ENCODE results near the gene TECPR1.

Gene TECPR1

DNA sequence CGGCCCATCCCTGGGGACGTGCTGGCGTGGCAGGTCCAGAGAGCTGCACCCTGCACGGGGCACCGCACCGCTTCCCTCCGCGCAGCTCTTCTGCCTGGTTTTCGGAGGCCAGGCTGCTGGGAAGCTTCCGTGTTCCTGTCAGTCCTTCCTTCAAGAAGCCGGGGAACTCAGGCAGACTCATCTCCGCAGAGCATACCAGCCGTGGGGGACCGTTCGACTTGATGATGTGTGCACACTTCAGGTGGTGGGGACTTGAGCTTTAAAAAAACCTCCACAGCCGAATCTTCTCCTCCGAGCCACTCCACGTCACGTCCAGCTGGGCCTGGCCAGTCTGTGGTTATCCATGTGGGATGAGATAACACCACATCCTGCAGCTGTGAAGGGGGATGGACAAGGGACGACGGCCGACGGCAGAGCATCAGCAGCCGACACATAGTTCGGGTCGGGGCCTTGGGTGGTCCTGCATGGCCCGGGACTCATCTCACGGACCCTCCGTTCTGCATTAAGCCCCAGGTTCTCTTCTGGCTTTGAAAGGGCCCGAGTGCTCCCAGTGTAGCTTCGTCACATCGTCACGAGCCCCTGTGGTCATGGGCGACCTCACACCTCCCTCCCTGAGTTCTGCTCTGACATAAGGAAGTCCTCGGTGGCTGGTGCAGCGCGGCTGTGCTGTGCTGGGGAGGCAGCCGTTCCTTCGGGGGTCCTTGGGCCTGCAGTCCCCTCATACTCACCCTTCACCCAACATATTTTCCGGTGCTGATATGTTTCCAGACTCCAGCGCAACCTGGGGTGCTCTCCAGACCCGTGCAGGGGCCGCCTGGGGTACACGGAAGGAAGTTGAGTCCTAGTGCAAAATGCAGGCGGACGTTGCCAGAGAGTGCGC is 45.3 kb downstream of the TECPR1 start:
- Histone ChIP-seq H3K27me3 (ENCODE audit: control insufficient read depth, insufficient read depth, low read length) (no peaks in the 10 kb centered on the region), H3K36me3 (ENCODE audit: control insufficient read depth, insufficient read depth, low read length) (peaks cover 14% of the 10 kb centered on the region), H3K9ac (ENCODE audit: low read length) (no peak overlapping the region), H3K4me3 (ENCODE audit: low read length) (no peak overlapping the region), H3K27ac (ENCODE audit: low read depth, low read length) (no peak overlapping the region), H3K4me1 (ENCODE audit: control insufficient read depth, insufficient read depth, low read length) (no peaks in the 10 kb centered on the region)

DNA sequence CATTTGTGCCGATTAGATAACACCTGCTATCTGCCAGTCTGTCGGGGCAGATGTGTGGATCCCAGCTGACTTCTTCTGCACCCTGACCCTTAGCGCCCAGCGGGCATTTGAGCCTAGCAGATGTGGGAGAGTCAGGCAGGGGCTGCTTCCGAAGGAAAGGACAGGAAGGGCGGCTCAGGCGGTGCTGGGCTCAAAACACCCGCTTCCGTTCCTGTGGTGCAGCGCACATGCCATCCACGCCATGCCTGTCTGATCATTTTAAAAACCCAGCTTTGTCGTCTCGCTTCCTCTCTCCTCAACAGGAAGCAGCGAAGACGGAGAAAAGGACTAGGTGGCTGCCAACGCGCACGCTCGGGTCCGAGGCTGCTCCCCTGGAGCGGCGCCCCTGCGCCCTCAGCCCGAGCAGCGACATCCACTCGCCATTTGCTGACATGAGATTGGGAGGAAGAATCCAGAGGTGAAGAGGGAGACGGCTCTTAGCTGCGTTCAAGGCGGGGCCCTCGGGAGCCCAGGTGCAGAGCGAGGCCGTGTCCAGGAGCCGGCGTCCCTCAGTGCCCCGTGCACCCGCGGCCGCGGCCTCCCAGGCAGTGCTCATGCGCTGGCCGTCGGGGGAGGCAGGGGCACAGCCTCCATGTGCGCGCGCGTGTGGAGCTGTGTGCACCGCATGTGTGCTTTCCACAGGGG is 46.7 kb downstream of the TECPR1 start:
- no peaks in the 10 kb centered on the region for H3K4me1 ChIP-seq (ENCODE audit: control insufficient read depth, insufficient read depth, low read length)
- H3K27ac ChIP-seq (ENCODE audit: low read depth, low read length) = no peak overlapping the region
- H3K4me3 ChIP-seq (ENCODE audit: low read length) = no peak overlapping the region
- H3K27me3 ChIP-seq (ENCODE audit: control insufficient read depth, insufficient read depth, low read length) = no peaks in the 10 kb centered on the region
- H3K9ac ChIP-seq (ENCODE audit: low read length) = no peak overlapping the region
- H3K36me3 ChIP-seq (ENCODE audit: control insufficient read depth, insufficient read depth, low read length) = peaks cover 14% of the 10 kb centered on the region

DNA sequence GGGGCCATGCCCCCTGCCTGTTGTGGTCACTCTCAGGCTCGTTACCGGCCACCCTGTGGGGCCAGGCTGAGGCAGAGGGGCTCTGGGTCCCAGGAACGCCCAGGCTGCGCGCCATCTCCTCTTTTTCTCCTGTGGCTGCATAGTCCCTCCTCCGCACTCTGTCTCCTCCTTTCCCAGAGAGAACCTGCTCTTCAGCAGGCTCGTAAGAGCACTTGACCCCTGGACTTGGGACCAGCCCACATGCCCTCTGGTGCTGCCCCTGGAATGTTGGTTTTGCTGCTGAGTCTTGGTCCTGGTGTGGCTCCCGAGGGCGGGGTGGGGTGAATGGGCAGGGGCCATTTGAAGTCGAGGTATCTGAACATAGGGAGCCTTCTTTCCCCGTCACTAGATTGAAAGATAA is 47.4 kb downstream of the TECPR1 start:
- H3K36me3 ChIP-seq (ENCODE audit: control insufficient read depth, insufficient read depth, low read length) = peaks cover 14% of the 10 kb centered on the region
- H3K27me3 ChIP-seq (ENCODE audit: control insufficient read depth, insufficient read depth, low read length) = no peaks in the 10 kb centered on the region
- H3K27ac ChIP-seq (ENCODE audit: low read depth, low read length) = no peak overlapping the region
- H3K4me3 ChIP-seq (ENCODE audit: low read length) = no peak overlapping the region
- no peaks in the 10 kb centered on the region for H3K4me1 ChIP-seq (ENCODE audit: control insufficient read depth, insufficient read depth, low read length)
- H3K9ac ChIP-seq (ENCODE audit: low read length) = no peak overlapping the region

DNA sequence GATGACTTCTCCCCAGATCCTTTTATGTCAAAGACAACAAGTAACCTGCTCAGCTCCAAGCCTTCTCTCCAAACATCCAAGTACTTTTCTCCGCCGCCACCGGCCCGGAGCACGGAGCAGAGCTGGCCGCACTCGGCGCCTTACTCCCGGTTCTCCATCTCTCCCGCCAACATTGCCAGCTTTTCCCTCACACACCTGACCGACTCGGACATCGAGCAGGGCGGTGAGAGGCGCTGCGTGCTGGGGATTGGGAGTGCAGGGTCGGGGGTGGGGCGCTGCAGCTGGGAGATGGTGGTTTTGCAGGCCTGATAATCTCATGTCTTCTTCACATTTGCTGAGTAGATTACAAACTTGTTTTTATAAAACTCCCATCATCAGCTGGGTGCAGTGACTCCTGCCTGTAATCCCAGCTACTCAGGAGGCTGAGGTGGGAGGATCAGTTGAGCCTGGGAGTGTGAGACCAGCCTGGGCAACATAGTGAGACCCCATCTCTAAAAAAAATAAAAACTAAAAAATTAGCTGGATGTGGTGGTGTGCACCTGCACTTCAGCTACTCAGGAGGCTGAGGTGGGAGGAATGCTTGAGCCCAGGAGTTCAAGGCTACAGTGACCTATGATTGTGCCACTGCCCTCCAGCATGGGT is 47.9 kb downstream of the TECPR1 start:
- Histone ChIP-seq H3K27ac (ENCODE audit: low read depth, low read length) (no peak overlapping the region), H3K36me3 (ENCODE audit: control insufficient read depth, insufficient read depth, low read length) (peaks cover 14% of the 10 kb centered on the region)

DNA sequence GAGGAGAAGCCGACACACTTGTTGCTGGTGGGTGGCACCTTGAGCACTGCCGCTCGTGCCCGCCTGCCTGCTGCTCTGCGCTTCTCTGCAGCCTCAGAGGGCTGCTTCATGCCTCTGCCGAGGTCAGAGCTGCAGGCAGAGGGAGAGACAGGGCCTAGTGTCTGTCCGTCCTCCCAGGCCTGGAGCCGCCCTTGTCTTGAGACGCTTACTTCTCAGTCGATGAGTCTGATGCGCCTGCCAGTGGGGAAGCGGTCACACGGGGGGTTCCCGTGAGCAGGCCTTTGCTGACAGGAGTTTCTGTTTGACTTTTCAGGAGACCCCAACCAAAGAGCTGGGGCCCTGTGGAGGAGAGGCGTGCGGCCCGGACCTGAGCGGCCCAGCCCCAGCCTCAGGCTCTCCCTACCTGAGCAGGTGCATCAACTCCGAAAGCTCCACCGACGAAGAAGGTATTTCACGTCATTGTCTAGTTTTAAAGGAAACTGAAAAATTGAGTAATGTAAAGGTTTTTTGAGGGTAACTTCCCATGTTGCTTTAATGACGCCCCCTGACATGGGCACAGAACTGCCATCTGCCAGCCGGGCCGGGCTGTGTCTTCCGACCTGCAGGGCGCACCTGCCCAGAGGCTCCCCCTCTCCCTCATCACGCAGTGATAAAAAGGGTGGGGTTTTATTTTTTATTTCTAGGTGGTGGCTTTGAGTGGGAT is 48.6 kb downstream of the TECPR1 start:
- Histone ChIP-seq H3K36me3 (ENCODE audit: control insufficient read depth, insufficient read depth, low read length) (peaks cover 14% of the 10 kb centered on the region), H3K9ac (ENCODE audit: low read length) (no peak overlapping the region), H3K27ac (ENCODE audit: low read depth, low read length) (no peak overlapping the region), H3K4me3 (ENCODE audit: low read length) (no peak overlapping the region), H3K4me1 (ENCODE audit: control insufficient read depth, insufficient read depth, low read length) (no peaks in the 10 kb centered on the region), H3K27me3 (ENCODE audit: control insufficient read depth, insufficient read depth, low read length) (no peaks in the 10 kb centered on the region)

More for the DNA sequence above, 47.9 kb downstream of the TECPR1 start:
- H3K4me1 ChIP-seq (ENCODE audit: control insufficient read depth, insufficient read depth, low read length) = no peaks in the 10 kb centered on the region
- H3K9ac ChIP-seq (ENCODE audit: low read length) = no peak overlapping the region
- H3K27me3 ChIP-seq (ENCODE audit: control insufficient read depth, insufficient read depth, low read length) = no peaks in the 10 kb centered on the region
- no peak overlapping the region for H3K4me3 ChIP-seq (ENCODE audit: low read length)

DNA sequence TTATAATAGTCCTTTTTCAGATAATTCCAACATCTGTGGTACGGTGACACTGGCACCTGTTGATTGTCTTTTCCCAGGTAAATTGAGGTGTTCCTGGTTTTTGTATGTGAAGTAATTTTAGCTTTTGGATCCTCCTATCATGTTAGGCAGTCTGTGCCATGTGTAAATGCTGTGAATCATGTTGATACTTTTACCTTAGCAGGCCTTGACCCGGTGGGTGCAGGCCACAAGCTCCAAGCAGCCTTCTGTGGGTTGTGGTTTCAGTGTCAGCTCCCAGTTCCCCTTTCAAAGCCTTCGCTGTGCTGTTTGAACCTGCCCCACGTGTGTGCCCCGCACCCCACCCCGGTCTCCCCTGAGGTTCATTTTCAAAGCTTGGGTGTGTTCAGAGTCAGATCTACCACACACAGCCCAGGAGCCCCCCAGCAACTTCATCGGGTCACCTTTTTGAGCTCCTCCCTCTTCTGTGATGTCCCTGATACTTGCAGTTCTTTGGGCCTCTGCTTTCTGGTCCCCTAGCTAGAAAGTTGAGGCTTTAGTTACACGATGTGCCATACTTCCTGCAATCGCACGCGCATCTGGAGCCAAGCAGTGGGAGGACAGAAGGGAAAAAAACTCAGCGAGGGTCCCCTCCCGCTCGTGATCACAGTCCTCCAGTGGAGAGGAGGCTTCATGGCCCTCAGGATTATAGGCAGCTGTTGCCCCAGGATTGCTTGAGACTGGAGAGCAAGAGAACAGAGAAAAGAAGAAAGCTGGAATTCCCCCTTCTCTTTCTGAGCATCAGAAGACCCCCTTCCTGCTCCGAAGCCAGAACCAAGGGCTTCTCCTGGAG is 49.5 kb downstream of the TECPR1 start:
- H3K4me1 ChIP-seq (ENCODE audit: control insufficient read depth, insufficient read depth, low read length) = no peaks in the 10 kb centered on the region
- no peak overlapping the region for H3K9ac ChIP-seq (ENCODE audit: low read length)
- no peaks in the 10 kb centered on the region for H3K27me3 ChIP-seq (ENCODE audit: control insufficient read depth, insufficient read depth, low read length)
- no peak overlapping the region for H3K27ac ChIP-seq (ENCODE audit: low read depth, low read length)
- H3K36me3 ChIP-seq (ENCODE audit: control insufficient read depth, insufficient read depth, low read length) = peaks cover 14% of the 10 kb centered on the region
- H3K4me3 ChIP-seq (ENCODE audit: low read length) = no peak overlapping the region

DNA sequence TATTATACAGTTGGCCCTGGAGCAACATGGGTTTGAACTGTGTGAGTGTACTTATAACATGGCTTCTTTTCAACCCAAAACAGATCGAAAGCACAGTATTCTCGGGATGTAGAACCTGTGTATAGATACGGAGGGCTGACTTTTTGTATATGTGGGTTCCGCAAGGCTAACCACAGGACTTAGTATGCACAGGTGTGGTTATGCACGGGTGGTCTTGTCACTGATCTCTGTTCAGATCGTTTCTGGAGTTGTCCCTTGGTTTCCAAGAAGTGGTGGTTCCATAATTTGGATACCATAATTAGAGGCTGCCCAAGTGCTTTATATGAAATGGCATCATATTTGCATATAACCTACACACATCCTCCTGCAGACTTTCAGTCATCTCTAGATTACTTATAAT is 51.7 kb downstream of the TECPR1 start:
- Histone ChIP-seq H3K4me1 (ENCODE audit: control insufficient read depth, insufficient read depth, low read length) (no peaks in the 10 kb centered on the region), H3K36me3 (ENCODE audit: control insufficient read depth, insufficient read depth, low read length) (peaks cover 5% of the 10 kb centered on the region), H3K9ac (ENCODE audit: low read length) (no peak overlapping the region), H3K27ac (ENCODE audit: low read depth, low read length) (no peak overlapping the region), H3K4me3 (ENCODE audit: low read length) (no peak overlapping the region), H3K27me3 (ENCODE audit: control insufficient read depth, insufficient read depth, low read length) (no peaks in the 10 kb centered on the region)

DNA sequence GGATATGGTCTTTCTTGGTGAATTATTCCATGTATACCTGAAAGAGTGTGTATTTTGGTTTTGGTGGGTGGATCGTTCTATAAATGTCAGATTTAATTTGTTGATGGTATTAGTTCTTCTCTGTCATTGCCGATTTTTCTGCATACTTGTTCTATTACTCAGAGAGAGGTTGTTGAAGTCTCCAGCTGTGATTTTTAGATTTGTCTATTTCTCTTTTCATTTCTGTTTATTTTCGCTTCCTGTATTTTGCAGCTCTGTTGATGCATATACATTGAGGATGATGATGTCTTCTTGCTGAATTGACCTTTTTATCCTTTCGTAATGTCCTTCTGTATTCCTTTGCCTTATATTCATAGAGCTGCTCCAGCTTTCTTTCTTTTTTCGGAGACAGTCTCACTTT is 52.9 kb downstream of the TECPR1 start:
- Histone ChIP-seq H3K27me3 (ENCODE audit: control insufficient read depth, insufficient read depth, low read length) (no peaks in the 10 kb centered on the region), H3K9ac (ENCODE audit: low read length) (no peak overlapping the region), H3K27ac (ENCODE audit: low read depth, low read length) (no peak overlapping the region), H3K36me3 (ENCODE audit: control insufficient read depth, insufficient read depth, low read length) (peaks cover 6% of the 10 kb centered on the region), H3K4me1 (ENCODE audit: control insufficient read depth, insufficient read depth, low read length) (no peaks in the 10 kb centered on the region), H3K4me3 (ENCODE audit: low read length) (no peak overlapping the region)

DNA sequence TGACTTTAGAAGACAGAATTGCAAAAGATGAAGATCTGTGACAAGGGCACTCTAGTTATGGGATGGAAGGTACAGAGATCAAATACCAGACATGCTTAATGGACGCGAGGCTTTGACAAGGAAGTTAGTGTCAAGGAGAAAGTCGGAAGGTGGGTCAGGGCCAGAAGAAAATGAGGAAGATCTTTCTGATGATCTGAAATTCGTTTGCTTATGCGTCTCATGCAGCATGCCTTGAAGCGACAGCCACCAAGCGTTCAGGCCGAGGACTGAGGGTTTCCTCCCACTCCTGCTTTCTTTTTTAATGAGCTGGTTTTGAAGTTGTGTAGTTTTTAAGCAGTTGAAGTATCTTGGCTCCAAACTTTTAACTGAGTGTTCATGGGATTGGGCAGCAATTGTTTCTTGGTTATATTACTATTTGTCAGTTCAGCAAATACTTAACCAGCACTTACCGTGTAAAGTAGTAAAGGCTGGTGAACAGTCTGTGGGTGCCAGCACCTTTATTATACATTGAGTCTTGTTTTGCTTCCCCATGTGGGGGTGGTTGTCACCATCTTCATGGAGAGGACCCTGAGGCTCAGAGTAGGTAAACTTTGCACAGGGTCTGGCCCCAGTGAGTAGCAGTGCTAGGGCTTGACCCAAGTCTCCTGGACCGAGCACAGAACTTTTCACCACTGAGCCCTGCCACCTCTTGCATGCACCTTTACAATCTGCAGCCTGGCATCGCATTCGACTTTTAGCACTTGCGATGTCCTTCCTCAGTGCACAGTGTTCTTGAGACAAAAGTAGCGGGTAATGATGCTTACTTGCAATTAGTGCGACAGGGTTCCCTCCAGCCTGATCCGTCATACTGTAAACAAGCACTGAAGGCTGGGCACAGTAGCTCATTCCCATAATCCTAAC is 55.1 kb downstream of the TECPR1 start:
- Histone ChIP-seq H3K27me3 (ENCODE audit: control insufficient read depth, insufficient read depth, low read length) (no peaks in the 10 kb centered on the region), H3K4me1 (ENCODE audit: control insufficient read depth, insufficient read depth, low read length) (no peaks in the 10 kb centered on the region), H3K27ac (ENCODE audit: low read depth, low read length) (no peak overlapping the region), H3K36me3 (ENCODE audit: control insufficient read depth, insufficient read depth, low read length) (peaks cover 10% of the 10 kb centered on the region), H3K9ac (ENCODE audit: low read length) (no peak overlapping the region), H3K4me3 (ENCODE audit: low read length) (no peak overlapping the region)

DNA sequence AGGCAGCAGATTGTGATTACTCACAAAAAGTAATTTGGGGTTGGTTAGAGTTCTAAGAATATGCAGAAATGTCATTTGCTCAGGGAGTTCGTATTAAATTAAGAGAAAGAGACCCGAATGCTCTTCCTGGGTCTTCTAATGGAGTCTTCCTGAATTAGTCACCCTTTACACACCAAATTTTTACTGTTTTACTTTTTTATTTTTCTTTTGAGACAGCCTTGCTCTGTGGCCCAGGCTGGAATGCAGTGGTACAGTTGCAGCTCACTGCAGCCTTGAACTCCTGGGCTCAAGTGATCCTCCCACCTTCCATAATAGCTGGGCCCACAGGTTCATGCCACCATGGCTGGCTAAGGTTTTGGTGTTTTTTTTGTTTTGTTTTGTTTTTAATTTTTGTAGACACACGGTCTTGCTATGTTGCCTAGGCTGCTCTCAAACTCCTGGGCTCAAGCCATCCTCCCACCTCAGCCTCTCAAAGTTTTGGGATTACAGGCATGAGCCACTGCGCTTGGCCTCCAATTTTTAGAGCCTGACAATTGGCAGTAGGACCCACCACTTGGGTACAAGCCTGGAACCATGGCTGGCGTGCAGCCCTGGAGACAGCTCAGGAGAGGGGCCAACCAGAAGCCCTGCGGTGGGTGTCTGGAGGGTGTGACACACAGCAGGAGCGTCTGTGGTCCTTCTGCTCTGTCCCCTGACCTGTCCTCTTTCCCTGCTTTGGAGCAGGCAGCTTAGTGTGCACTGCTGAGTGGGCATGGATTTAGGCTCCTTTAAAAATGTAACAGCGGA is 57.2 kb downstream of the TECPR1 start:
- no peak overlapping the region for H3K4me3 ChIP-seq (ENCODE audit: low read length)
- no peaks in the 10 kb centered on the region for H3K4me1 ChIP-seq (ENCODE audit: control insufficient read depth, insufficient read depth, low read length)
- no peak overlapping the region for H3K9ac ChIP-seq (ENCODE audit: low read length)
- H3K36me3 ChIP-seq (ENCODE audit: control insufficient read depth, insufficient read depth, low read length) = peaks cover 13% of the 10 kb centered on the region
- H3K27me3 ChIP-seq (ENCODE audit: control insufficient read depth, insufficient read depth, low read length) = no peaks in the 10 kb centered on the region
- H3K27ac ChIP-seq (ENCODE audit: low read depth, low read length) = no peak overlapping the region
